Neural cell (in vitro differentiated cells): ENCODE measurements around the gene RERE. TPM values are rescaled to one million over a fixed set of nuclear protein-coding genes. Genes with fewer than 3 reads are reported as not detected.

Experiments used
- H2AFZ ChIP-seq: fragments of 200-600, 300-800 bp; sonication (generic), shearing (Covaris generic); 2 replicates; pipeline ENCODE4 v1.6.0; 2014; ENCODE audit warnings: low read depth, mild to moderate bottlenecking, antibody characterized with exemption, low read length, moderate library complexity
- H3F3A ChIP-seq: fragments of 200-600 bp; shearing (Covaris generic); 2 replicates; pipeline ENCODE4 v1.6.1; 2016; ENCODE audit warnings: mild to moderate bottlenecking, moderate library complexity, mixed read lengths, antibody characterized with exemption, low read length; ENCODE audit not compliant: insufficient read depth, poor library complexity, severe bottlenecking
- H3K27ac ChIP-seq: fragments of 200-600, 300-800 bp; sonication (generic), shearing (Covaris generic); 2 replicates; pipeline ENCODE4 v1.5.1; 2014; ENCODE audit warnings: mild to moderate bottlenecking, low read length, moderate library complexity
- H3K27me3 ChIP-seq: fragments of 300-800, 200-600 bp; sonication (generic), shearing (Covaris generic); 2 replicates; pipeline ENCODE4 v1.6.0; 2014; ENCODE audit warnings: mild to moderate bottlenecking, low read depth, low read length, moderate library complexity; ENCODE audit not compliant: insufficient read depth
- H3K36me3 ChIP-seq: fragments of 300-800, 200-600 bp; sonication (generic), shearing (Covaris generic); 2 replicates; pipeline ENCODE4 v1.5.1; 2014; ENCODE audit warnings: mild to moderate bottlenecking, antibody characterized with exemption, low read length, moderate library complexity; ENCODE audit not compliant: insufficient read depth
- H3K4me2 ChIP-seq: fragments of 300-800, 200-600 bp; sonication (generic), shearing (Covaris generic); 2 replicates; pipeline ENCODE4 v1.6.0; 2014; ENCODE audit warnings: mild to moderate bottlenecking, low read length
- H3K4me3 ChIP-seq: fragments of 300-800, 200-600 bp; sonication (generic), shearing (Covaris generic); 2 replicates; pipeline ENCODE4 v1.5.1; 2014; ENCODE audit warnings: mild to moderate bottlenecking, low read length, moderate library complexity
- H3K79me2 ChIP-seq: fragments of 200-600 bp; shearing (Covaris generic); replicated peaks from 2 replicates; pipeline ENCODE4 v1.6.0; 2014; ENCODE audit warnings: mild to moderate bottlenecking, low read length, moderate library complexity; ENCODE audit not compliant: insufficient read depth
- H3K9ac ChIP-seq: fragments of 300-800, 200-600 bp; sonication (generic), shearing (Covaris generic); 2 replicates; pipeline ENCODE4 v1.6.1; 2016; ENCODE audit warnings: mild to moderate bottlenecking, low read length, mixed read lengths
- H3K9me2 ChIP-seq: fragments of 200-600 bp; shearing (Covaris generic); 2 replicates; pipeline ENCODE4 v1.6.1; 2016; ENCODE audit warnings: mild to moderate bottlenecking, low read length, mixed read lengths; ENCODE audit not compliant: insufficient read depth
- H3K9me3 ChIP-seq: fragments of 200-600, 300-800 bp; sonication (generic), shearing (Covaris generic); 2 replicates; pipeline ENCODE4 v1.6.1; 2016; ENCODE audit warnings: mild to moderate bottlenecking, mixed run types, low read length, moderate library complexity, mixed read lengths
- H4K20me1 ChIP-seq: fragments of 200-600 bp; shearing (Covaris generic); 2 replicates; pipeline ENCODE4 v1.6.1; 2016; ENCODE audit warnings: mild to moderate bottlenecking, mixed run types; ENCODE audit not compliant: insufficient read depth
- CTCF ChIP-seq: fragments of 450-650 bp; IDR thresholded peaks from 2 replicates; pipeline ENCODE4 v1.5.1; 2014; ENCODE audit warnings: antibody characterized with exemption, mild to moderate bottlenecking, moderate library complexity; ENCODE audit not compliant: poor library complexity, severe bottlenecking
- EP300 ChIP-seq: fragments of 450-650 bp; conservative IDR thresholded peaks from 2 replicates; pipeline ENCODE4 v1.6.1; 2014; ENCODE audit warnings: antibody characterized with exemption, mild to moderate bottlenecking, moderate library complexity; ENCODE audit not compliant: poor library complexity, severe bottlenecking
- EZH2 ChIP-seq: fragments of 200-600, 300-800 bp; shearing (Covaris generic), sonication (generic); IDR thresholded peaks from 2 replicates; pipeline ENCODE4 v1.6.1; 2014; ENCODE audit warnings: antibody characterized with exemption, low read length, borderline replicate concordance, mild to moderate bottlenecking; ENCODE audit not compliant: insufficient read depth, poor library complexity, severe bottlenecking
- MXI1 ChIP-seq: fragments of 450-650 bp; conservative IDR thresholded peaks from 2 replicates; pipeline ENCODE4 v1.6.1; 2014; ENCODE audit warnings: antibody characterized with exemption, mild to moderate bottlenecking; ENCODE audit not compliant: poor library complexity, severe bottlenecking
- POLR2AphosphoS5 ChIP-seq: IDR thresholded peaks from 2 replicates; pipeline ENCODE4 v1.6.1; 2012
- RAD21 ChIP-seq: fragments of 450-650 bp; conservative IDR thresholded peaks from 2 replicates; pipeline ENCODE4 v1.6.1; 2014; ENCODE audit warnings: antibody characterized with exemption, mild to moderate bottlenecking, moderate library complexity
- SMC3 ChIP-seq: fragments of 450-650 bp; conservative IDR thresholded peaks from 2 replicates; pipeline ENCODE4 v1.6.1; 2014; ENCODE audit warnings: antibody characterized with exemption, mild to moderate bottlenecking, moderate library complexity; ENCODE audit not compliant: poor library complexity
- TAF1 ChIP-seq: IDR thresholded peaks from 2 replicates; pipeline ENCODE4 v1.6.1; 2012; ENCODE audit warnings: low read depth
- polyA plus RNA-seq: library from polyadenylated mRNA; depleted of rRNA; stranded (reverse); fragments of >200 nt; gene quantifications from 2 replicates; pipeline ENCODE4 v1.2.3, GENCODE V29; 2014
- TF ChIP-seq, protein P1 (sequence below): IDR thresholded peaks from 2 replicates; pipeline ENCODE4 v1.6.1; 2012; ENCODE audit warnings: borderline replicate concordance

The RERE gene
- polyA plus RNA-seq, 1 donor from 2014 or later, result 21.0 TPM

DNA sequence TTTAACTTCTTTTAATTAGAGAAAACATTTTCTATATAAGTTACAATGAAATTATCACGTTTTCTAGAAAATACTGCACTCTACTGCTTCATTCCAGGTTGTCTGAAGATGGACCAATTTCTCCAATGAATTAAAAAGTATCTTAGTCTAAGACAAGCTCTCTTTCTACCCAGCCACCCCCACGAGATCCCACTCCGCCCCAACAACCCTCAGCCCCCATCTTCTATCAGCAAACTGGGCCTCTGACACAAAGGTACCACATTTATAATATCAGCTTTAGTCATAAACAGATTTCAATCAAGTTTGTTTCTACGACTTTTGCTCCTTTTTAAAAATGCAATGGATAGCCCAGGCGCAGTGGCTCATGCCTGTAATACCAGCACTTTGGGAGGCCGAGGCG, 117.8 kb downstream of the RERE start:
- Histone ChIP-seq H3F3A (peaks cover 13% of the 10 kb centered on the region), H3K27ac (peak overlapping the region; percentile 92), H3K9me3 (no peaks in the 10 kb centered on the region), H3K79me2 (peaks cover 89% of the 10 kb centered on the region), H3K36me3 (no peaks in the 10 kb centered on the region), H3K9me2 (no peaks in the 10 kb centered on the region), H3K4me3 (peak overlapping the region; percentile 75), H2AFZ (no peak overlapping the region), H4K20me1 (peaks cover 6% of the 10 kb centered on the region), H3K27me3 (no peaks in the 10 kb centered on the region), H3K9ac (no peak overlapping the region), H3K4me2 (peak overlapping the region; percentile 28)
- no peak for TF ChIP-seq EZH2
- TF ChIP-seq TAF1, result no peak
- TF ChIP-seq, protein P1, sequence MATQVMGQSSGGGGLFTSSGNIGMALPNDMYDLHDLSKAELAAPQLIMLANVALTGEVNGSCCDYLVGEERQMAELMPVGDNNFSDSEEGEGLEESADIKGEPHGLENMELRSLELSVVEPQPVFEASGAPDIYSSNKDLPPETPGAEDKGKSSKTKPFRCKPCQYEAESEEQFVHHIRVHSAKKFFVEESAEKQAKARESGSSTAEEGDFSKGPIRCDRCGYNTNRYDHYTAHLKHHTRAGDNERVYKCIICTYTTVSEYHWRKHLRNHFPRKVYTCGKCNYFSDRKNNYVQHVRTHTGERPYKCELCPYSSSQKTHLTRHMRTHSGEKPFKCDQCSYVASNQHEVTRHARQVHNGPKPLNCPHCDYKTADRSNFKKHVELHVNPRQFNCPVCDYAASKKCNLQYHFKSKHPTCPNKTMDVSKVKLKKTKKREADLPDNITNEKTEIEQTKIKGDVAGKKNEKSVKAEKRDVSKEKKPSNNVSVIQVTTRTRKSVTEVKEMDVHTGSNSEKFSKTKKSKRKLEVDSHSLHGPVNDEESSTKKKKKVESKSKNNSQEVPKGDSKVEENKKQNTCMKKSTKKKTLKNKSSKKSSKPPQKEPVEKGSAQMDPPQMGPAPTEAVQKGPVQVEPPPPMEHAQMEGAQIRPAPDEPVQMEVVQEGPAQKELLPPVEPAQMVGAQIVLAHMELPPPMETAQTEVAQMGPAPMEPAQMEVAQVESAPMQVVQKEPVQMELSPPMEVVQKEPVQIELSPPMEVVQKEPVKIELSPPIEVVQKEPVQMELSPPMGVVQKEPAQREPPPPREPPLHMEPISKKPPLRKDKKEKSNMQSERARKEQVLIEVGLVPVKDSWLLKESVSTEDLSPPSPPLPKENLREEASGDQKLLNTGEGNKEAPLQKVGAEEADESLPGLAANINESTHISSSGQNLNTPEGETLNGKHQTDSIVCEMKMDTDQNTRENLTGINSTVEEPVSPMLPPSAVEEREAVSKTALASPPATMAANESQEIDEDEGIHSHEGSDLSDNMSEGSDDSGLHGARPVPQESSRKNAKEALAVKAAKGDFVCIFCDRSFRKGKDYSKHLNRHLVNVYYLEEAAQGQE, result no peak
- no peak for TF ChIP-seq CTCF
- no peak for TF ChIP-seq EP300
- no peak for TF ChIP-seq RAD21
- TF ChIP-seq MXI1, result no peak
- TF ChIP-seq POLR2AphosphoS5, result no peak
- no peak for TF ChIP-seq SMC3

- Histone ChIP-seq H3K4me2 (peak overlapping the region; percentile 8), H3K4me3 (peak overlapping the region; percentile 75)
These were observed 118.4 kb downstream of the RERE start for GRCh38 chr1:8698937-8699447.

More at GRCh38 chr1:8698937-8699447, 118.4 kb downstream of the RERE start:
- no peak for TF ChIP-seq CTCF
- TF ChIP-seq POLR2AphosphoS5, result no peak
- TF ChIP-seq EZH2, result no peak
- no peak for TF ChIP-seq RAD21
- TF ChIP-seq MXI1, result no peak
- no peak for TF ChIP-seq TAF1
- TF ChIP-seq, protein P1, result no peak
- no peak for TF ChIP-seq SMC3
- no peak for TF ChIP-seq EP300
- peaks cover 89% of the 10 kb centered on the region for H3K79me2 ChIP-seq
- no peaks in the 10 kb centered on the region for H3K27me3 ChIP-seq
- H2AFZ ChIP-seq, result no peak overlapping the region
- H3K27ac ChIP-seq, result no peak overlapping the region
- H3K9me3 ChIP-seq, result no peaks in the 10 kb centered on the region
- no peaks in the 10 kb centered on the region for H3K36me3 ChIP-seq
- no peaks in the 10 kb centered on the region for H3K9me2 ChIP-seq
- H3F3A ChIP-seq, result peaks cover 9% of the 10 kb centered on the region
- peaks cover 8% of the 10 kb centered on the region for H4K20me1 ChIP-seq
- H3K9ac ChIP-seq, result no peak overlapping the region
